Gastroesophageal sphincter (tissue), 4 donors: ENCODE measurements around the gene C2orf92. TPM values are rescaled to one million over a fixed set of nuclear protein-coding genes. Genes with fewer than 3 reads are reported as not detected.

Experiments
- ATAC-seq: fragments of 150-250 bp; one replicate; pipeline ENCODE4 v1.9.1; 2016; ENCODE audit warnings: mild to moderate bottlenecking, moderate library complexity
- H3K27ac ChIP-seq, 4 donors: fragments of 200-600 bp; sonication (generic) in 3 of 4; 1 replicate in 3 of 4; 2 replicates in 1 of 4; pipeline ENCODE4 v1.5.1; 2016 to 2019
- H3K27me3 ChIP-seq: fragments of 200-600 bp; sonication (generic); one replicate; pipeline ENCODE4 v1.5.1; 2019
- H3K36me3 ChIP-seq, 2 donors: fragments of 200-600 bp; sonication (generic); one replicate each; pipeline ENCODE4 v1.5.1; 2019; ENCODE audit warnings: control low read depth in 1 of 2
- H3K4me1 ChIP-seq, 3 donors: fragments of 200-600 bp; sonication (generic); 1 replicate in 2 of 3; 2 replicates in 1 of 3; pipeline ENCODE4 v1.5.1; 2016 to 2019; ENCODE audit warnings: control low read depth in 2 of 3
- H3K4me3 ChIP-seq, 2 donors: fragments of 200-600 bp; sonication (generic); one replicate each; pipeline ENCODE4 v1.5.1; 2019; ENCODE audit warnings: mild to moderate bottlenecking in 1 of 2, moderate library complexity in 1 of 2
- H3K9me3 ChIP-seq, 3 donors: fragments of 200-600 bp; sonication (generic); one replicate each; pipeline ENCODE4 v1.5.1; 2017 to 2019; ENCODE audit warnings: control low read depth in 2 of 3
- EP300 ChIP-seq: sonication (generic); formaldehyde crosslinking; IDR thresholded peaks from one replicate; pipeline ENCODE4 v1.6.1; 2017; ENCODE audit warnings: antibody characterized with exemption, mild to moderate bottlenecking
- POLR2A ChIP-seq, 2 donors: fragments of 450-650 bp; IDR thresholded peaks; one replicate each; pipeline ENCODE4 v1.6.1; 2017; ENCODE audit warnings: antibody characterized with exemption in 2 of 2, mild to moderate bottlenecking in 2 of 2, moderate library complexity in 1 of 2
- POLR2AphosphoS5 ChIP-seq: sonication (generic); formaldehyde crosslinking; IDR thresholded peaks from one replicate; pipeline ENCODE4 v1.6.1; 2017; ENCODE audit warnings: antibody characterized with exemption
- WGBS, 2 donors: methylation state at CpG; one replicate each; pipeline ENCODE4 v1.1.5; 2018; ENCODE audit warnings: low coverage in 1 of 2; 5-methylcytosine and 5-hydroxymethylcytosine counted together
- total RNA-seq, 4 donors: library from RNA; depleted of rRNA; stranded (reverse); fragments of >200 nt; gene quantifications; one replicate each; pipeline ENCODE4 v1.1.0, GENCODE V29; 2016
- TF ChIP-seq, protein P1 (sequence below), 4 experiments: fragments of 200-600 bp in 2 of 4; fragments of 450-650 bp in 2 of 4; sonication (generic) in 1 of 4; IDR thresholded peaks; one replicate each; pipeline ENCODE4 v1.5.1; 2017 to 2019; ENCODE audit warnings: antibody characterized with exemption in 4 of 4, mild to moderate bottlenecking in 2 of 4, moderate library complexity in 2 of 4

The C2orf92 gene
- total RNA-seq, 4 donors from 2014 or later: 1.5 to 6.7 (median 2.5) TPM

DNA sequence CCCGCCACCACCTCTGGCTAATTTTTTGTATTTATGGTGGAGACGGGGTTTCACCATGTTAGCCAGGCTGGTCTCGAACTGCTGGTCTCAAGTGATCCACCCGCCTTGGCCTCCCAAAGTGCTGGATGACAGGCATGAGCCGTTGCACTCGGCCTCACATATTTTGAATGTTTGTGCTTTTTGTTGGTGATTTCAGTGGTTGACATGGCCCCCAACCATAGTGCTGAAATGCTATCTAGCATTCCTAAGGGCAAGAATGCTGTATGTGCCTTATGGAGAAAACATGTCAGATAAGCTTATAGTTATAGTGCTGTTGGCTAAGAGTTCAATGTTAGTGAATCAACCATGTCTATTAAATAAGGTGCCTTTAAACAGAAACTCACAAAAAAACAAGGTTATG lies 52.7 kb downstream of the C2orf92 start:
- 84 to 91% methylated on average over 4 to 6 of the region's 6 CpGs for WGBS, 2 donors
- no peak for ATAC-seq
- Histone ChIP-seq H3K4me1 (no peaks in the 10 kb centered on the region), H3K4me3 (no peak overlapping the region), H3K27me3 (peaks cover 20% of the 10 kb centered on the region), H3K36me3 (no peaks in the 10 kb centered on the region), H3K27ac (no peak overlapping the region), H3K9me3 (no peaks in the 10 kb centered on the region)
- TF ChIP-seq POLR2AphosphoS5: no peak
- no peak for TF ChIP-seq POLR2A (IDR thresholded peaks at IDR 0.05)
- TF ChIP-seq EP300: no peak
- TF ChIP-seq, protein P1, sequence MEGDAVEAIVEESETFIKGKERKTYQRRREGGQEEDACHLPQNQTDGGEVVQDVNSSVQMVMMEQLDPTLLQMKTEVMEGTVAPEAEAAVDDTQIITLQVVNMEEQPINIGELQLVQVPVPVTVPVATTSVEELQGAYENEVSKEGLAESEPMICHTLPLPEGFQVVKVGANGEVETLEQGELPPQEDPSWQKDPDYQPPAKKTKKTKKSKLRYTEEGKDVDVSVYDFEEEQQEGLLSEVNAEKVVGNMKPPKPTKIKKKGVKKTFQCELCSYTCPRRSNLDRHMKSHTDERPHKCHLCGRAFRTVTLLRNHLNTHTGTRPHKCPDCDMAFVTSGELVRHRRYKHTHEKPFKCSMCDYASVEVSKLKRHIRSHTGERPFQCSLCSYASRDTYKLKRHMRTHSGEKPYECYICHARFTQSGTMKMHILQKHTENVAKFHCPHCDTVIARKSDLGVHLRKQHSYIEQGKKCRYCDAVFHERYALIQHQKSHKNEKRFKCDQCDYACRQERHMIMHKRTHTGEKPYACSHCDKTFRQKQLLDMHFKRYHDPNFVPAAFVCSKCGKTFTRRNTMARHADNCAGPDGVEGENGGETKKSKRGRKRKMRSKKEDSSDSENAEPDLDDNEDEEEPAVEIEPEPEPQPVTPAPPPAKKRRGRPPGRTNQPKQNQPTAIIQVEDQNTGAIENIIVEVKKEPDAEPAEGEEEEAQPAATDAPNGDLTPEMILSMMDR (IDR thresholded peaks at IDR 0.05): no peak

DNA sequence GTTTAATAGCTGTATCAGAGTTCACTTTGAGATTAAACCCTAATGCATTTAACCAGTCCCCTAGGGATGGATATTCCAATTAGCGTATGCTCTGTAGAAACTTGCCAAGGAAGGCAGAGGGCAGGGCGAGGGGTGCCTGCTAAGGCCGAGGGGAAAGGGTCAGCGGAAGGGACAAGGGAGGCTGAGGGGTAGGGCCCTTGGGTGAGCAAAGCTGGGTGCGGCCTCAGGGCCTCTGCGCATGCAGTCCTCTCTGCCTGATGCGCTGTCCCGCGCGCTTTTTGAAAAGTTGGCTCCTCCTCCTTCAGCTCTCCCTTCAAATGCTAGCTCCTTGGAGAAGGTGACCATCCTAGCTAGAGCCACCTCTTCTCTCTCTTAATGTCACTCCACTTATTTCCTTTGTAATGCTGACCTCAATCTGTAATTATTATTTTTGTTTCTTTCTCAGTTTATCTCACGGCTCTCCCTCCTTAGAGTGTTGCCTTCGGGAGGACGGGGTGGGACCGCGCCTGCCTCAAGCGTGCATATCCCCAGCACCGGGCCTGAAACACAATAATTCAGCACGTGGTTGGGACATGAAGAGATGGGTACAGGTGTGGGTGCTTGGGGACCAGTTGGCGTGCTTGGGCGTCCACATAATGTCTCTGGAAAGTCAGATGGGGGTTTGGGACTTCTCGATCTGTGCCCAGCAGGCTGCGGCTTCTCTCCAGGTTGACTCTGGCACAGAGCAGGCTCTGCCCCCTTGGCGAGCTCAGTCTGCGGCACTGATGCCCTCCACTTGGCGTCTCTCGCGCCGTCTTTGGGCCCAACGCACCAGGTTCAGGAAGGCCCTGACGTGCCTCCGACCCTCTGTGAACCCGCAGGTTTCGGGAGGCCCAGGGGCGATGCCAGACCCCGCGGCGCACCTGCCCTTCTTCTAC lies 53.9 kb downstream of the C2orf92 start:
- H3K4me3 ChIP-seq: no peak overlapping the region
- no peak for ATAC-seq
- peaks cover 20% of the 10 kb centered on the region for H3K27me3 ChIP-seq
- TF ChIP-seq, protein P1 (IDR thresholded peaks at IDR 0.05): no peak
- TF ChIP-seq POLR2AphosphoS5: no peak
- no peak for TF ChIP-seq POLR2A (IDR thresholded peaks at IDR 0.05)
- TF ChIP-seq EP300: no peak
- no peaks in the 10 kb centered on the region for H3K9me3 ChIP-seq
- no peak overlapping the region for H3K27ac ChIP-seq
- no peaks in the 10 kb centered on the region for H3K36me3 ChIP-seq
- H3K4me1 ChIP-seq: no peaks in the 10 kb centered on the region
- 89 to 91% methylated on average over 18 to 20 of the region's 37 CpGs for WGBS, 2 donors

DNA sequence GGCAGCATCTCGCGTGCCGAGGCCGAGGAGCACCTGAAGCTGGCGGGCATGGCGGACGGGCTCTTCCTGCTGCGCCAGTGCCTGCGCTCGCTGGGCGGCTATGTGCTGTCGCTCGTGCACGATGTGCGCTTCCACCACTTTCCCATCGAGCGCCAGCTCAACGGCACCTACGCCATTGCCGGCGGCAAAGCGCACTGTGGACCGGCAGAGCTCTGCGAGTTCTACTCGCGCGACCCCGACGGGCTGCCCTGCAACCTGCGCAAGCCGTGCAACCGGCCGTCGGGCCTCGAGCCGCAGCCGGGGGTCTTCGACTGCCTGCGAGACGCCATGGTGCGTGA lies 54.5 kb downstream of the C2orf92 start:
- WGBS, 2 donors: no CpG with 5 or more reads among the region's 41 CpGs
- Histone ChIP-seq H3K27ac (no peak overlapping the region), H3K9me3 (no peaks in the 10 kb centered on the region), H3K4me1 (no peaks in the 10 kb centered on the region), H3K4me3 (no peak overlapping the region), H3K36me3 (no peaks in the 10 kb centered on the region), H3K27me3 (peaks cover 20% of the 10 kb centered on the region)
- no peak for ATAC-seq
- TF ChIP-seq, protein P1 (IDR thresholded peaks at IDR 0.05): no peak
- TF ChIP-seq EP300 (no peak), POLR2AphosphoS5 (no peak), POLR2A (IDR thresholded peaks at IDR 0.05) (no peak)

DNA sequence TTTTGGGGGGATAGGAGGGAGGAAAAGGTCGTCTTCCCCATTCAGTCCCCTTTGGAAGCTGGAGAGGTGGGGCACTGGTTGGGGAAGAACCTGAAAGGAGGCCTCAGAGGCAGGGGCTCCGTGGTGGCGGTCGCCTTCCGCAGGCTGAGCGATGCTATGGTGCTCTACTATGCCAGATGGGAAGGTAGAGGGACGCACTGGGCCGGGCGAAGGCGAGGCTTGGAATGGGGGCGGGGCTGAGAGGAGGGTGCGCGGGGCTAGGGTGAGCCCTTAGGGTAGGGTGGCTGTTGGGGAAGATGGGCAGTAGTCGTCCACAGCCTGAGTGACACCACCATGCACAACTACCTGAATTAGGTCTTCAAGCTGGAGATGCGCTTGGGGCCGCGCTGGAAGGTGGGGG lies 55.0 kb downstream of the C2orf92 start:
- H3K27me3 ChIP-seq: peaks cover 20% of the 10 kb centered on the region
- TF ChIP-seq EP300 (no peak), POLR2A (IDR thresholded peaks at IDR 0.05) (no peak), POLR2AphosphoS5 (no peak)
- 66 to 100% methylated on average over 1 to 16 of the region's 17 CpGs for WGBS, 2 donors
- peaks cover 0 to under 1% (median 0%) of the 10 kb centered on the region in 3 donors for H3K9me3 ChIP-seq
- no peaks in the 10 kb centered on the region for H3K36me3 ChIP-seq
- no peaks in the 10 kb centered on the region for H3K4me1 ChIP-seq
- no peak overlapping the region for H3K27ac ChIP-seq
- H3K4me3 ChIP-seq: no peak overlapping the region
- ATAC-seq: no peak

DNA sequence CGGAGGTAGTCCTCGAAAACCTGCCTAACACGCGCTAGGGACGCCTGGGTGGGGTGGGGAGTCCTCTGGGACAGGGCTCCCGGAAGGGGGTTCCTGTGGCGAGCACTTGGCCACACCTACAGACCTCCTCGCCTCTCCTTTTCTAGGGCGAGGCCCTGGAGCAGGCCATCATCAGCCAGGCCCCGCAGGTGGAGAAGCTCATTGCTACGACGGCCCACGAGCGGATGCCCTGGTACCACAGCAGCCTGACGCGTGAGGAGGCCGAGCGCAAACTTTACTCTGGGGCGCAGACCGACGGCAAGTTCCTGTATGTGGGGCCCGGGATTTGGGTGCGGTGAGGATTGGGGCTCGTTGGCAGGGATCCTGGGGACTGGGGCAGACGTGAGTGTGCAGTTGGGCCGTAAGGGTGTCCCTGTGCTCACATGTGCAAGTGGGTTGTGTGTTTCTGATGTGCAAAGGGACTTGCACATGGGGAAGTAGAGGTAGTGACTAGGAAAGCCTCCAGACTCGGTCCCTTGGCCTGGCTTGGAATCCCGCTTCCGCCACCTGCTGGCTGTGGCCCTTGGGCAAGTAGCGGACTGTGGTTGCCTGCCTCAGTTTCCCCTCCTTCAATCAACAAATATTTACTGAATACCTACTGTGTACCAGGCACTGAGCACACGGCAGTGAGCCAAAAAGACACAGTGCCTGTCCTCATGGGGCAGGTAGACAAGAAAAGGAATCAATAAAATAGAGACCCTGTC lies 55.6 kb downstream of the C2orf92 start:
- 89 to 91% methylated on average over 9 to 19 of the region's 31 CpGs for WGBS, 2 donors
- no peak overlapping the region for H3K4me3 ChIP-seq

More for the DNA sequence above, 55.6 kb downstream of the C2orf92 start:
- no peak for ATAC-seq
- H3K27me3 ChIP-seq: peaks cover 20% of the 10 kb centered on the region
- TF ChIP-seq EP300: no peak
- TF ChIP-seq, protein P1 (IDR thresholded peaks at IDR 0.05): no peak
- TF ChIP-seq POLR2AphosphoS5: no peak
- no peak for TF ChIP-seq POLR2A (IDR thresholded peaks at IDR 0.05)
- H3K4me1 ChIP-seq: no peaks in the 10 kb centered on the region
- H3K27ac ChIP-seq: no peak overlapping the region
- peaks cover 0 to 7% (median 0%) of the 10 kb centered on the region in 3 donors for H3K9me3 ChIP-seq
- H3K36me3 ChIP-seq: no peaks in the 10 kb centered on the region
